ENCODE measurements around the gene BCAP29.

The BCAP29 gene

DNA sequence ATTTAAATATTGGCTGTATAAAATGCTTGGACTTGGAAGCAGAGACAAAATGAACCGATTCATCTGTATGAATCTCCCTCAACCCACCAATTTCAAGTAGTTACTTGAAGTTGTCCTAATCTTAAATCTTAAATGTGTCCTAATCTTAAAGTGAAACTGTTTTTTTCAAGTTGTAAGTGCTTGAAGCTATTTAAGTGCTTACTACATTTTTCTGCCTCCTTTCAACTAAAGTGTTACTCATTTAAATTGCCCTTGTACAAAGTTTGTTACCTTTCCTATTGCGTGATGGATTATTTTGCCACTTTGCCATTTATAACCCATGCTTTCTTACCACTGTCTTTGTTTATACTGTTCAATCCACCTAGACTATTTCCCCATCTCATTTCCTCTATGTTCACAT, 2.8 kb downstream of the BCAP29 start:
- DNase-seq (ENCODE audit: low read depth in 2 of 2) = no peak

DNA sequence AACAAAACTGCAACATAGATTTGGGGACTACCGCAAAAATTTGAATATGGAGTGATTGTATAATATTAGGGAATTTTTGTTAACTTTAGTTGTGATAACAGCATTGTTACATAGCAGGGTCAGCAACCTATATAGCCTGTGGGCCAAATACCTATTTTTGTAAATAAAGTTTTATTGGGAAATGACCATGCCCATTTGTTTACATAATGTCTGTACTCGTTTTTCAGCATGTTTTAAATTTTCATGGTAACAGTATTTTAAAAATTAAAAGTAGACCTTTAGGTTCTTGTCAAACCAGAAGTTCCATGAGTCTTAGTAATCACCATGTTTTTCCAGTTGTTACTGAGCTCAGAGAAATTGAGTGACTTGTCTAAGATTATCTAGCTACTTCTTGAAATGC, 4.7 kb downstream of the BCAP29 start:
- no peak for DNase-seq (ENCODE audit: low read depth in 2 of 2)

DNA sequence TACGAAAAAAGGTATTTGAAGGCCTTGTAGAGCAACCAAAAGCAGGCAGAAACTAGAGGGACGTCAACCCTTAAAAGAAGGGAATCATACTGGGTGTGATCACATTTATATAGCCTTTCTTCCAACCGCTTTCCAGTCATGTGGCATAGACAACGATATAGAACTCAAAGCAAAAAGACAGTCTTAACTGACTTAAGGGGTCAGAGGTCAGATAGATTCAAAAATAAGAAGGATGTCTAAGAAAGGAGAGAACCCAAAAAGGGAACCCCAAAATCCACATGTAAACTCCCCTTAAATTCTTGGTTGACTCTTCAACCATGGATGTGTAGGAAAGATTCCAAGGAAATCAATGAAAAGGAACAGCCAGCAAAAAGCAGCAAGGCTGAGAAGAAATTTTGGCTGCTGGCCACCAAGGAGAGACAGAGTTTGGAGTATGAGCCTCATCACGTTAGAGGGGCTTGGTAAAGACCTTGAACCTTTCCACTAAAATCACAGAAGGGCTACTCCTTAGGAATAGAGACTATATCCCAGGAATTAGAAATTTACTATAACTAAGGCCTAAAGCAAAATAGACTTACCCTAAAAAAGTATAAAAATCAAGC, 8.6 kb downstream of the BCAP29 start:
- DNase-seq (ENCODE audit: low read depth in 2 of 2) = no peak

DNA sequence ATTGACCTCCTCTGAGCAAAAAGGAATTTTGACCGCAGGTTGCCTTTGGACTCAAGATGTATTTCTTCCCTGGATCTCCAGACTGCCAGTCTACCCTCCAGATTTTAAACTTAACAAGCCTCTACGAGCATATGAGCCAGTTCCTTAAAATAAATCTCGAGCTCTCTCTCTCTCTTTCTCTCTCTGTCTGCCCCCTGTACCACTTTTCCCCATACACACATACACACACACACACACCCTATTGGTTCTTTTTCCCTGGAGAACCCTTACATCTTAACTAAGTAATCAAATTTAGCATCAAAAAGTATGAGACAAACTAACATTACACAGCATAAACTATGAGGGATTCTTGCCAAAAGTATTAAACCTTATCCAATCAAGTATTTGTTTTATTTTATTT, 11.4 kb downstream of the BCAP29 start:
- DNase-seq (ENCODE audit: low read depth in 2 of 2) = no peak

DNA sequence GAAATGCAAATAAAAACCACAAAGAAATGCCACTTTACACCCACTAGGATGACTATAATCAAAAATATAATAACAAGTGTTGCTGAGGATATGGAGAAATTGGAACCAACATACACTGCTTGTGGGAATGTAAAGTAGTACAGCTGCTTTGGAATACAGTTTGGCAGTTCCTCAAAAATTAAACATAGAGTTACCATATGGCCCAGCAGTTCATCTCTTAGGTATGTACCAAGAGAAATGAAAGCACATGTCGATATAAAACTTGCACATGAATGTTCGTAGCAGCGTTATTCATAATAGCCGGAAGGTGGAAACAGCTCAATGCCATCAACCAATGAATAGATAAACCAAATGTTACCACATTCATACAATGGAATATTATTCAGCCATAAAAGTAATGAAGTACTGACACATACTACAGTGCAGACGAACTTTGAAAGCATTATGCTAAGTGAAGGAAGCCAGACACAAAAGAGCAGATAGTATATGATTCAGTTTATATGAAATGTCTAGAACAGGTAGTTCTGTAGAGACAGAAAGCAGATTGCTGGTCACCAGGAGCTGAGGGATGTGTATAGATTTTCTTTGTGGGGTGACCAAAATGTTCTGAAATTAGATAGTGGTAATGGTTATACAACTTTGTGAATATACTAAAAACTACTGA, 12.4 kb downstream of the BCAP29 start:
- DNase-seq (ENCODE audit: low read depth in 2 of 2) = no peak

DNA sequence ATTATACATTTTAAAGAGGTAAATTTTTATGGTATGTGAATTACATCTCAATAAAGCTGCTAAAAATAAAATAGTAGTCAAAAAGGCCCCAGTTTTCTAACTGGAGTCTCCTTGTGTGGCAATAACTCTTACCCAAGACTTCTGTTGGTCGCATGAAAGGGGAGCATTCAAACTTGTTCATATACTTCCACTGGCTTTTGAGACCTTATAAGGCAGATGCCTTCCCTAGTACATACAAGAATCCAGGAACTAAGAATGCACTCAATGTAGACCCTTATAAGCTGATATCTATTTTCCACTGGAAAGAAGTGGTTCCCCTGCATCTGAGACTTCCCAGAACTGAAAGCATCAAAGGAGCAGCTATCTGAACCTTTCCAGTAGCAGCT, 13.0 kb downstream of the BCAP29 start:
- no peak for DNase-seq (ENCODE audit: low read depth in 2 of 2)

DNA sequence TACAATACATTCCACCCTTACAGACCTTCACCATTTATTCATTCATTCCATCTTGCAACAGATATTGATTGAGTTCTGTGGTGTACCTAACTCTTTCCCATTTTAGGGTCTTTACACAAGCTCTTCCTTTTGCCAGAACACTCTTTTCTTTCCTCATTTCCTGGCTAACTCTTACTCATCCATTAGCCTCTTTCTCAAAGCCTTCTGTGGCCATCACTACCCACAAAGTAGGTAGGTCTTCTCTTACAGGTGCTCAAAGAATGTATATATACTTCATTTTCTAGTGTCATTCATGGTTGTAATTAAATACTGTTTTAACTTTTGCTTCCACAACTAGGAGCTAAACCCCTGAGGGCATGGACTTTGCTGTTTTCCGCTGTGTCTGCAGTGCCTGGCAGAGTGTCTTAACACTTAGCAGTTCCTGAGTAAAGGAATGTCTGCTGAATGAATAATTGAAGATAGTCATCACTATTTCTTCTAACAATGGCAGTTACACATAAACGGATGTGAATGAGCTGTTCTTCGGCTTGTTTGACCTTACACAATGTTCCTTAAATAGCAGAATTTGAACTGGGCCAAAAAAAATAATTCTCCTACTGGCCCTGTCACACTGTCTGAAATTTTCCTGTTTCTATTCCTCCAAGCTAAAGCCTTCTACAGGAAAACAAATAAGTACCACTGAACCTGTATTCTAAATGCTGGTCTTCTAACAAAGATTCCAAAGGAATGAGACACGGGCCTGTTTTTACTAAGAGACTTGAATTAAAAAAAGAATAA, 15.1 kb downstream of the BCAP29 start:
- DNase-seq (ENCODE audit: low read depth in 2 of 2) = no peak

DNA sequence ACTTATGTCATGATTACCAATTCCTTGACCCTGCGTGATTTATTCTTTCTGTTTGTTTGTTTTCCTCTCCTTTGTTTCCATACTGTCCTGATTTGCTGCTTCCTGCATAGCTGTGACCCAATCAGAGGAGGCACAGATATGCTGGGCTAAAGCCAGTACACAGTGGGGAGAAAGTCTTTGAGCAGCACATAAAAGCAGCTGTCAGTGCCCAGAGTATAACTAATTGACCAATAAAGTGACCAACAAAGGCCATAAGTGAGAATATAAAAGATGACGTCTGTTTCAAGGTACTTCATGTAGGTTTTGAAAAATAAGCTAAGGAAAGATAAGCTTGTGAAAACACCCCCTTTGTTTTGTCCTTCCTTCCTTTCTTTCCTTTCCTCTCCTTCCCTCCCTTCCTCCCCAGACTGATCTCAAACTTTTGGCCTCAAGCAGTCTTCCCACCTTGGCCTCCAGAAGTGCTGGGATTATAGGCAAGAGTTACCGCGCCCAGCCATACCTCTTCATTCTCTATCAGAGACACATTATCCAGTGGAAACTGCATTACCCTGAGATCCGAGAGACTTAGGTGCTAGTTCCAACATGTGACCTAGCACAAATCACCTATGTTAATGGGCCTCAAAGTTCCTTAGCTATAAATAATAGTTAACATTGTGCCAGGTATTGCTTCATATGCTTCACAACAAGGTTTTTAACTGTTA, 17.0 kb downstream of the BCAP29 start:
- no peak for DNase-seq (ENCODE audit: low read depth in 2 of 2)

DNA sequence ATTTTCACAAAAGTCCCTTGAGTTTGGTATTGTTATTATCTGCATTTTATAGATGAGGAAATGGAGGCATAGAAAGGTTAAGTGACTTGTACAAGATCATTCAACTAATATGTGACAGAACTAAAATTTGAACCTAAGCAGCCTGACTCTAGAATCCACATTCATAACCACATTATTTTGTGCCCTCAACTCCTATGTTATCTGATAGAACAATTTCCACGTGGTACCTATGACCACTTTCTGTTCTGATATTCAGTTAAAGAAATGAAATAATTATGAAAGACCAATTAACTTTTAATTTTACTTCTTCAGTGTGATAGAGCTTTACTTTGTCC, 17.5 kb downstream of the BCAP29 start:
- no peak for DNase-seq (ENCODE audit: low read depth in 2 of 2)

DNA sequence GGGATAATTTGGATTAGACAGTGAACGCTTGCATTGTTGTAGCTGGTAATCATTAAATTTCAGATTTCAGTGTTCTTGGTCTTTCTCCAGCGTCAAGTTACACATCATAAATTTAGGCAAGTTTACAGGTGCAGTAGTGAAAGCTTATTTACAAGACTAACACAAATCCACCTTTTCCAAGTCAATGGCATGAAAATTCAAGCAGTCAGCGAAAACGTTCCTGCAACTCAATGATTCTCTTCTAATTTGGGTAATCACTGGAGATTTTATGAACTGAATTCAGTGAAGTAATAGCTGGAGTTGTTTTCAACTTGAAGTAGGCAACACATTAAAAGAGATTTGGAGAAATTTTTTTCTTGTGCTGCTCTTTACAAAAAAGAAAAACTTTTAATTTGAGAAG, 17.9 kb downstream of the BCAP29 start:
- DNase-seq (ENCODE audit: low read depth in 2 of 2) = no peak

DNA sequence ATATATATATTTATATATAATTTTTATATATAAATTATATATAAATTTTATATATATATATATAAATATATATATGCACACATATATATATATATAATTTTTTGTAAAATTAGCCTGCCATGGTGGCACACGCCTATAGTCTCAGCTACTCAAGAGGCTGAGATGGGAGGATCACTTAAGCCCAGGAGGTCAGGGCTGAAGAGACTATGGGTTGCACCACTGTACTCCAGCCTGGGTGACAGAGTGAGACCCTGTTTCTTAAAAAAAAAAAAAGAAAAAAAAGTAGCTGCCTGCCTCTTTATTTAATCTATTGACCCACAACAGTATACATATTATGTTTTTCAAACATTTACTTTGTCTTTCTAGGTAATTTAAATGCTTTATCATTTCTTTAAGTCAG, 19.2 kb downstream of the BCAP29 start:
- no peak for DNase-seq (ENCODE audit: low read depth in 2 of 2)

DNA sequence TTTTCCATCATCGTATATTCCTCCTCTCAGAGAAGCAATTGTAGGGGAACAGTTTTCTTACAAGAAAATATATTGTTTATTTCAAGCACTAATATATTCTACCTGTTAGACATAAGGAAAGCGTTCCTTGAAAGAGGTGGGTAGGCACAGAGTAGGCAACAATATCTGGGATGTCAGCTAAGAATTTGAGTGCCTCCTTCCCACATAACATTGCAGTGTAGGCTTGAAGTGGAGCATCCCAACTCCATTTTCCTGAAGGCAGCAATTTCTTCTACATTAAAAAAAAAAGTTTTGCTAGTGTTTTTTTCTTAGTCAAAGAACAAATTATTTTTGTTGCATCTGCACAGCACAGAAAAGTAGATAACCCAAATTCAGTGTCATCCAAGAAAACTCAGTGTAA, 20.8 kb downstream of the BCAP29 start:
- DNase-seq (ENCODE audit: low read depth in 2 of 2) = no peak

DNA sequence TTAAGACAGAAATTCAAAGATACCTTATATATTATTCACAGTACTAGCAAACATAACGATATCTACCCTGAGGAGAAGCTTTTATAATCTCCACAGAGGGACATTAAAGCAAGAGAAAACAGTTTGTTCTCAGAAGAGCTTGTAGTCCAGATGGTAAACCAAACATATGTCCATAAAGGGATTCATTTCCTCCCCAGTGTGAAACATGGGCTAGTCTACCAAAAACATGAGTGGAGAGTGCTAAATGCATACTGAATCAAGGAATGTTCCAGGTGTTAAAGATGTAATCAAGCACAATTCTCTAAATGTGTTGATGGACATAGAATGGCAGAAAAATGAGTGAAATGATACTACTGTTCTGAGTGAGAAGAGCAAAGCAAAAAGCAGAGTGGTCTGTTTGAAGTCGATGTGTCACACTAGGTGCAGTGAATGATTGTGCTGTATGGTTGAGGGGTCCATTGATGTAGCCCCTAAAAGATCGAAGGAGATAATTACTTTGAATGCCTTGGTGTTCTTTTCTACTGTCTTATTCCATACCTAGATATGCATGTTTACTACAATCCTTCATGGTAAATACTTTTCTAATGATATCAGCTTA, 25.3 kb downstream of the BCAP29 start:
- no peak for DNase-seq (ENCODE audit: low read depth in 2 of 2)

DNA sequence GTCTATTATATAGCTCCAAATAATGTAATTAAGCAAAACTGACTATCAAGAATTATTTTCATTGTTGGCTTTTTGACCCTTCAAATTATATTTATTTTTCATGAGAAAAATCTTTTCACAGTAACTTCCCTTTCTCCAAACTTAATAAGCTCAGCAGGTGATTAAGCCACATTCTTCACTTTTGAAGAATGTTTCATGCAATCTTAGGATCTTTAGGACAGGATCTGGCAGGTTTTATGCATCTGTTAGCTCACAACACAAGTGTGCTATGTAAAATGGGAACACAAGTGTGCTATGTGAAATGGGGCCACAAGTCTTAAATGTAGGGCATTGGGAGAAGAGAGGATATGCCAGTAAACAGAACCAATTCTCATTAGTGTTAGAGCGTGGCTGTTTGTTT, 26.3 kb downstream of the BCAP29 start:
- DNase-seq (ENCODE audit: low read depth in 2 of 2) = no peak

DNA sequence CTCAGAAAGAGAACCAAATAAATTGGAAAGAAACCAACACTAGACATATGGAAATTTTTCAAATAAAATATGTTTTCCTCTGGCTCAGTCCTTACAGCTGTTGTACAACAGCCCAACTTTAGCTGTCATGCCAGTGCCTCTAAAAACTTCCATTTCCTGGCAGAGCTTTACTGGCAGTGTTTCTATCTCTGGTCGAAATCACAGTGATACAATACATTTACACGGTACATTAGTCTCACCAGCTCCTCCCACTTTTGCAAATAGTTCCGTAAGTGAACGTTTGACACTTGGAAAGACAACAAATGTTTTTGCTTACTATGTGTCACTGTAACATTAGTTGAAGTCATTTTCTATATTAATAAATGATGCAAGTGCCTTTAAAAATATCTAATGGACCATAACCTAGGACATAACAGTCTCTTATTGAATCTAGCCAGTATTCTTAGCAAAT, 29.8 kb downstream of the BCAP29 start:
- DNase-seq (ENCODE audit: low read depth in 2 of 2) = no peak

DNA sequence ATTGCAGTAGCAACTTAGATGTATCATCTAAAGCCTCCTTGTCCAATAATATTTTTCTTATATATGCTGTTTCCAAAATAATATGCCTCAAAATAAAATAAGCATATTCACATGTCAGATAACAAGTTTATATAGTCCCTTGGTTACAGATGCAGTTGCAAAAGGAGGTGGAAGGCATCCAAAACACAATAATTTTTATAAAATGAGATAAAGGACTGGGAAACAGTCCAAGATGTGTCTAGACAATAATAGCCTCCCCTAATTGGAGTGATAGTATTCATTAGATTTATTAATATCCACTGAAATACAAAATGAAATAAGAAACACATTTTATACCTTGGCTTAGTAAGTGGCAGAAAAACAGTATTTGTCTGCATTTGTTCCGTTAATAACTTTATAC, 30.3 kb downstream of the BCAP29 start:
- DNase-seq (ENCODE audit: low read depth in 2 of 2) = no peak

DNA sequence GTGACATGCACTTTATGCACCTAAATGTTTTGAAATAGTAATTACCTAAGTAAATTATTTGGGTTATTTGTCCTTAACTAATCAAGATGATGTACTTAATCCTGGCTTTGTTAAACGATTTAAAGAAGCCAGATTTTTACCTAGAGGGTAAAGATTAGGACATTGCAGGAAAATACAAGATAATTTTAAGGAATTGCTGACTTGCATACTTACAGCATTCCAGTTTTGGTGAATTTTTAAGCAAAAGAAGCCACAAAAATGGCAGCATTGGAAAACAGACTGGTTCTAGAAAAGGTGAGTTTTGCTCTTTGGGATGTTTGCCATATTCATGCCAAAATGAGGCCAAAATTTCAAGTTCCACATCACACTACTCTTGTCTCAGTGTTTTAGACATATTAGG, 33.4 kb downstream of the BCAP29 start:
- DNase-seq (ENCODE audit: low read depth in 2 of 2) = no peak

DNA sequence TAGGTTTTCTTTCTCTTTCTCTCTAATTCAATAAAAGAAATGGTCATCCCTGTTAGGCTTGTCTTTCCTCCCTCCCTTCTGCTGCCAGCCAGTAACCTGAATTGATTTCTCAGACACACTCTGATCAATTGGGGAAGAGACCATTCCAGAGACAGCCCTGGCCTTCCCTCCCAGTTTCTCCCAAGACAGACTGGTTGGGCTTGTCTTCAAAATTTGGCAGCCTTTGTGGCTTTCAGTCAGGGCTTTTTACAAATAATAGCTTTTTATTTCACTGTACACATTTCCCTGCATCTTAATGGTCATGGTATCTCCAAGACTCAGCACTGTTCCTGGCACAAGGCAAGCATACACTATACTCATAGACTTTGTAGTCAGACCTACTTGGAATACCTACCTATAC, 33.9 kb downstream of the BCAP29 start:
- no peak for DNase-seq (ENCODE audit: low read depth in 2 of 2)

DNA sequence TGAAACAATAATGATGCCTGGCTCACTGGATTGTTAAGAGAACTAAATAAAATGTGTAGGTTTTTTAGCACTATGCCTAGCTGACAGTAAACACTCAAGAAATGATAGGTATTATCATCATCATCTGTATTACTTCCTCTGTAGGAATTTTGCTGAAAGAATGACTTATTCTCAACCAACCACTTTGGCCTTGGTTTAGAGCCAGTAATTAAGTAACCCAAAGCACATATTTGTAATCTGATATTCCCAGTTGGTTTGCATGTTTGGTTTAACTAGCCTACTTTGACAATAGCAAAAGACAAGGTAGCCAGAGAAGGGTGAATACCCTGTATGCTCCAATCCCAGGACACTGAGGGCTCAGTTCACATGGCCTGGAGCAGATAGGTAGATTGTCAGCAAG, 34.4 kb downstream of the BCAP29 start:
- no peak for DNase-seq (ENCODE audit: low read depth in 2 of 2)

DNA sequence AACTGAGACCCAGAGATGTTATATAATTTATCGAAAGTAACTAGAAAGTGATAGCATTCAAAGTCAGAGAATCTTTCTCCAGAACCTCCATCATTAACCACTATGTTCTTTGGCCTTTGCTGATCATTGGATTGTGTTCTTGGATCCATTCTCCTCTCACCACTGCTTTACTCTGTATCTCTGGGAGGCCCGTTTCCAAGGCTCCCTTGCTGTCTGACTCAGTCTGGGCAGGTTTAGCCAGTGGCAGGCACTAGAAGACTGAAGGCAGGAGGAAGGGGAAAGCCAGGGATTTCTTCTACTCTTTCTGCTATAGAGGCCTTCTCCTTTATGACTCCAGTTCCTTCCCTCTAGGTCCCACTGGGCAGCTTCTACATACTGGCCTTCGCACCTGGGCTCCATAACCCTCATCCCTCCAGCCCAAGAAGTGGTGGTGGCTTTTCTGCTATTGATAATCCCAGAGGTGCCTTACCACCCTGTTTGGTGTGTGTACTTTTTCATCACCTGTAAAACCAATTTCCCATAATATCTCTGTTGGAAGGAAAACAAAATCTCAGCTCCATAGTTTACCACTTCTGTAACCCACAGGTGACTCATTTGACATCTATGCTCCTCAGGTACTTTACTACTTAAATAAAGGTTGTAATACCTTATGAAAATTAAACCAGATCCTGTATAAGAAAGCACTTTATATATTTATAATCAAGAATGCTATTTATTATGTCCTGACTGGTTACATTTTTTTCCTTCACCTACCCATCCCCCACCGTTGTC, 36.0 kb downstream of the BCAP29 start:
- DNase-seq (ENCODE audit: low read depth in 2 of 2) = no peak

DNA sequence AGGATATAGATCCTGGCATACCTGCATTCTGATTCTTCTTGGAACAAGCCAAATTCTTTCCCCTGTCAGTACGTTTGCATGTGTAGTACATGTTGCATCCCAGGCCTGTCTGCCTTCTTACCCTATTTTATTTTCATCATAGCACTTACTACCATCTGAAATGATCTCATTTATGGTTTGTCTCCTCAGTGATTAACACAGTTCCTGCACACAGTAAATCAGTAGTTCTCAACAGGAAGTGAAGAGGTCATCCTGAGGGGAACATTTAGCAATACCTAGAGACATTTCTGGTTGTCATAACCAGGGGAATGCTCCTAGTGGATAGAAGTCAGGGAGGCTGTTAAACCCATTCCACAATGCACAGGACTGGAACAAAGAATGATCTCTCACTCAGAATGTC, 42.4 kb downstream of the BCAP29 start:
- DNase-seq (ENCODE audit: low read depth in 2 of 2) = no peak

DNA sequence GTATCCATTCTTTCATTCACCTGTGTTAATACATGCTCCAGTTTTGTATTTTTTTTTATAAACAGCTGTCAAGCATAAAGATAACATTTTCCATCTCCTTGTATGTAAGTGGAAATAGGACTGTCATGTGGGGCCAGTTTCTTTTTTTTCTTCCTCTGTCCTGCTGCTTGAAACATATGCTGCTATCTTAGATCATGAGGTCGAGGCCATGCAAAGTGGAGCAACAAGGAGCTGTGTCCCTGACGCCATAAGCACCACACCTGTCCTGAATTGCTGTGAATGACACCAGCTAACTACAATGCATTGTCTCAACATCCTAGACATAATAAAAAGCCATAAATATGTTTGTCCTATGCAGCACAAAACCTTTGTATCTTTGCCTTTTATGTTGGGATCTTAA, 42.8 kb downstream of the BCAP29 start:
- no peak for DNase-seq (ENCODE audit: low read depth in 2 of 2)

Data from stimulated activated CD8-positive, alpha-beta memory T cell treated with anti-CD3 and anti-CD28 coated beads, Interleukin-7, amount 100 ng/mL, for 4 hours (primary cell).